GM12873 (cell line): ENCODE results near the gene NDUFAF7.

Experiments
- TF ChIP-seq, protein P1 (sequence below): IDR thresholded peaks from 2 replicates; pipeline ENCODE4 v1.5.1; 2012; ENCODE audit warnings: low read depth, mild to moderate bottlenecking, moderate library complexity, low read length, control low read depth; ENCODE audit not compliant: insufficient read depth; ENCODE audit errors: missing control alignments

Gene NDUFAF7

DNA sequence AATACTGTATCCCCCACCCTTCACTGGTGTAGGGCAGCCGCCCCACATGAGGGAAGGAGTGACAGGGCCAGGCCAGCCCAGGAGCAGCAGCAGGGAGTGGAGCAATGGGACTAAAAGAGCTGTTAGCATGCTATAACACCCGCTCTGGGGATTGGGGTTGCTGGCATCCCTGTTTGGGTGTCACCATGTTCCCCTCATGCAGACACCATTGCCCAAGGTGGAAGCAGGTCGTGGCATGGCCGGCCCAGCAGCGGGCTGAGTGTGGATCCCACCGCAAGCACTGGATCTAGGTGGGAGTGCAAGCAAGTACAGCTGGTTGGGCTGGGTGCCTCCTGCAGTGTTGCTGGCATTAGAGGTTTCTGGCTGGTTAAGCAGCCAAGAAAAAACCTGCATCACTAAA, 39.7 kb upstream of the NDUFAF7 start:
- TF ChIP-seq, protein P1, sequence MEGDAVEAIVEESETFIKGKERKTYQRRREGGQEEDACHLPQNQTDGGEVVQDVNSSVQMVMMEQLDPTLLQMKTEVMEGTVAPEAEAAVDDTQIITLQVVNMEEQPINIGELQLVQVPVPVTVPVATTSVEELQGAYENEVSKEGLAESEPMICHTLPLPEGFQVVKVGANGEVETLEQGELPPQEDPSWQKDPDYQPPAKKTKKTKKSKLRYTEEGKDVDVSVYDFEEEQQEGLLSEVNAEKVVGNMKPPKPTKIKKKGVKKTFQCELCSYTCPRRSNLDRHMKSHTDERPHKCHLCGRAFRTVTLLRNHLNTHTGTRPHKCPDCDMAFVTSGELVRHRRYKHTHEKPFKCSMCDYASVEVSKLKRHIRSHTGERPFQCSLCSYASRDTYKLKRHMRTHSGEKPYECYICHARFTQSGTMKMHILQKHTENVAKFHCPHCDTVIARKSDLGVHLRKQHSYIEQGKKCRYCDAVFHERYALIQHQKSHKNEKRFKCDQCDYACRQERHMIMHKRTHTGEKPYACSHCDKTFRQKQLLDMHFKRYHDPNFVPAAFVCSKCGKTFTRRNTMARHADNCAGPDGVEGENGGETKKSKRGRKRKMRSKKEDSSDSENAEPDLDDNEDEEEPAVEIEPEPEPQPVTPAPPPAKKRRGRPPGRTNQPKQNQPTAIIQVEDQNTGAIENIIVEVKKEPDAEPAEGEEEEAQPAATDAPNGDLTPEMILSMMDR: no peak

DNA sequence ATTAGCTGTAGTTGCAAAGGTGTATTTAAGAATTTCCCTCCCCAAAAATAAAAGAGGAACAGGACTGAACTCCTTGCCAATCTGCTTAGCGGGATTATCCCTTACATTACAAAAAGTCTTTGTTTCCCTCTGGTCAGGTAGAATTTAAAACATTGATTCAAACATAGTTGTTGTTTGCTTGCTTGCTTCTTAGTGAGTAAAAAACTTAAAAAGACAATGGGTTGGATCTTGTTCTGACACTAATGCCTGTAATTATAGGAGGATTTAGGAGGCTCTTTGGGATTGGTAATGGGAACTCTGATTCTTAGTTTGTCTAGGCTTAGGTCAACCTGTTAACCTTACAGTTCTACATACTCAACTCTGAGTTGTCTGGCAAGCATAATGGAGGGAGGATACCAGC, 38.9 kb upstream of the NDUFAF7 start:
- TF ChIP-seq, protein P1: no peak

DNA sequence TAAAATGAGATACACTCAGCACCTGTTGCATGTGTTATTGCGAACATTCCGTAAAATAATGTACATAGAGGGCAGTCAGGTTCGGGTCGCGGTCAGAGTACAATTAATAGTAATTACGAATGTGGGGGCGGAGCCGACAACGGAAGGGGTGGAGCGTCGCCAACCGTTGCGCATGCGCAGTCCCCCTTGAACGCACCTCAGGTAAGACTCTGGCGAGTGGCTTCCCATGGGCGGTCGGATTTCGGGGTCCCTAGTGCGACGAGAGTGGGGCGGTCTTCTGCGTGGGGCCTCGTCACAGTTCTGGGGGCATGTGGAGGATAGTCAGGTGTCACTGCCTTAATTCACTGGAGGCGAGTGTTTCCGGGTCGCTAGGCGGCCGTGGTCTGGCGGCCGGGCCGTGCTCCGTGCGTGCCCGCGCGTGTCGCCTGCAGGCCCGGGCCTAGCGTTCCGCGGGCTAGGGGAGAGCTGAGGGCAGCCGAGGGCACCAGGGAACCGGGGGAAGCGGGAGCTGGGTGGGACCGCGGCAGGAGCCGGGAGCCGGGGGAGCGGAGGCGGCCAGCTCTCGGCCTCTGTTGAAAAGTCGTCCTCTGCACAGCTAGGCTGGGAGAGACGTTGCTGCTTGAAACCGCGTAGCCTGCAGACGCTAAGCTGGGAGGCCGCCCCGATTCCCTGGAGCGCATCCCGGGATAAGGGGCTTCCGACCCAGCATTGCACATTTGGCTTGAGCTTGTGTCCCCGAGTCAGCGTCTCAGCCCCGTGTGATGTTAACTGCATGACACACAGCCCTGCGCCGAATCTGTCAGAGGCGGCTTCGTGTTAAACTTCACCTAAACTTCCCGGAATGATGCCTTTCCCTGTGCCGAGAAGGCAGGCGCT, 34.9 kb upstream of the NDUFAF7 start, which contains the start of gene CEBPZOS:
TSS of gene CEBPZOS (plus strand) at position 177 of the 876 bp plus-strand sequence. CDS start 3,209 bp downstream, outside the sequence.
- TF ChIP-seq, protein P1: no peak

DNA sequence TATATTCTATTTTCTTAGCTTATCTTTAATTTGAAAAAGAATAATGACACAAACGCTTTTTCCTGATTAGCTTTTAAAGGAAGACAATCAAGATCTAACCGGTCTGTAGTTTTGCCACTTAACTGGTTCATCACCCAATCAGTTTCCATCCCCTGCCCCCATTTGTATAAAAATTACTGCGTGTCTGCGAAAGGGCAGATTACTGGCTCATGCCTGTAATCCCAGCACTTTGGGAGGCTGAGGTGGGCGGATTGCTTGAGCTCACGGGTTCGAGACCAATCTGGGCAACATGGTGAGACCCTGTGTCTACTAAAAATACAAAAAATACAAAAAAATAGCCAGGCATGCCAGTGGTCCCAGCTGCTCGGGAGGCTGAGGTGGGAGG, 32.8 kb upstream of the NDUFAF7 start:
- TF ChIP-seq, protein P1: no peak

DNA sequence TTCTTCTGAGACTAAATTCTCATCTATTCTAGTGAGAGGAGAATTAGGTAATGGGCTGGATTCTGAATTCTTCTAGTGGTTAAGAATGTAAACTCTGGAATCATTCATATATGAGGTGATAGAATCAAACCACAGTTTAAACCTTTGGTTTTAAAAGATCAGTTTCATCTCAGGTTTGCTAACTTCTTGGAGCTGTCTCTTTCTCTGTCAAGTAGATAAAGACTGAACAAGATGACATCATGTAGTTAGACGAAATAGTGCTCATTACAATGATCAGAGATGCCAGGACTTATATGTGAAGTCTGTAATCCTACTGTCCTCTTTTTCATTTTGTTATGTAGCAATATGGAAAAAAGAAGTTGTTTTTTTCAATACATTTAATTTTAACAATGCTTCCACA, 30.2 kb upstream of the NDUFAF7 start:
- TF ChIP-seq, protein P1: no peak

DNA sequence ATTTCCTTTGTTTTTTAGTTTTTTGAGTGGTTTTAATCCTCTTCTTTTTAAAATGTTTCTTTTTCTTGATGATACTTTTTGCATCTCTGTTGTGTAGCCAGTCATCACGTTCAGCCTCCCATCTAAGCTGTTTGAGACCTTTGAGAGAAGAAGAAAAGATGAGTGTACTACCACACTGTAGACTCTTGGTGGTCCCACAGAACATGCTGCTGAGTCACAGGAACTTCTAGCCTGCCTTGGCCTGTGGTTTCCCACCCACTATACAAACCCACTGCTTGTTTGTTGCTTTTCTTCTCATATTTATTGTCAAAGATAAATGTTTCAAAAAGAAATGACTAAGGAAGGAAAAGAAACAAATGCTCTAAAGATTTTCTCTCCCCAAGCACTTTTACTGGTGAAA, 29.7 kb upstream of the NDUFAF7 start:
- TF ChIP-seq, protein P1: no peak

DNA sequence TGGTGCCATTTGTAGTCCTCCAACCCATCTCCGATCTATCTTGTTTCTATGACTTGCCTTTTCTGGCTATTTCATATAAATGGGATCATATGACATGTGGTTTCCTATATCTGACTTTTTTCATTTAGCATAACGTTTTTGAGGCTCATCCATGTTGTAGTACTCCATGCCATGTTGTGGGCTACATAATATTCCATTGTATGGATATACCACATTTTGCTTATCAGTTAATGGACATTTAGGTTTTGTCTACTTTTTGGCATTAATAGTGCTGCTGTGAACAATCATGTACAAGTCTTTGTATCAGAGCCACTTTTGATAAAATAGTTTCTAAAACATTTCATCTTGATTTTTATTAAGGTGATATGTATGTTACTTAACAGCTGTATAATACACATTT, 27.8 kb upstream of the NDUFAF7 start:
- TF ChIP-seq, protein P1: no peak
